ENCODE results near the gene SELENOP. TPM values are rescaled to one million over a fixed set of nuclear protein-coding genes. Genes with fewer than 3 reads are reported as not detected.

Gene SELENOP
- total and polyA plus RNA-seq, 2 of the 13 experiments (the other 11 are each of a cell fraction or from before 2014, with no cell fraction given): 1,895 to 2,083 TPM

DNA sequence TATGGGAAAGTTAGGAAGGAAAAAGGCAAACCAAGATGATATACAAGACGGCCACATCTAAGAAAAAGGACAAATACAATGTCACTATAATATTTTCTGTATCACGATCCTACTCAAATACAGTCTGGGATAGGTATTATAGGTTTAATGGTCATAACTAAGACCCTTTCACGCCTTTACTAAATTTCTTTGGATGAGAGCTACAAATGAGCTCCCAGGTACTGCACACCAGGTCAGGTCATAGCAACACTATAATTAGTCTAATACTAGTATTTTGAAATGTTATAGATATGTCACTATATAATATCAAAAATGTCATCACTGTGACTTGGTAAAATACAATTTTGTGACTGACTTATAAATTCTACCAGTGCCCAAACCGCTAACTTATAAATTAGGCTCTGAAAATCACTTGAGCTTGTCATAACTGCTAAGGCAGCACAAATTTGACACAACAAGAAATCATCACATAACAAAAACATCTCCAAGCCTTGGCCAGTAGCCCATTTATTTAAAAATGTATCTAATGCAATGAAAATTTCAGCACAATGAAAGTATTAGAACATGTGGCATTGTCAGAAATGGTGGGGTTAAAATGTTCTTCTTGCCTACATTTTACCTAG is 6.9 kb downstream of the SELENOP start (continued):
- TF ChIP-seq RNF2 (conservative IDR thresholded peaks at IDR 0.05; ENCODE audit: low read depth) (no peak), ZNF230 (CRISPR knock-in tag; IDR thresholded peaks at IDR 0.05) (no peak), ZBTB1 (CRISPR knock-in tag; IDR thresholded peaks at IDR 0.05; ENCODE audit: borderline replicate concordance) (no peak), PAF1 (CRISPR knock-in tag; IDR thresholded peaks at IDR 0.05) (peak; percentile 71)
- TF ChIP-seq, protein P1, sequence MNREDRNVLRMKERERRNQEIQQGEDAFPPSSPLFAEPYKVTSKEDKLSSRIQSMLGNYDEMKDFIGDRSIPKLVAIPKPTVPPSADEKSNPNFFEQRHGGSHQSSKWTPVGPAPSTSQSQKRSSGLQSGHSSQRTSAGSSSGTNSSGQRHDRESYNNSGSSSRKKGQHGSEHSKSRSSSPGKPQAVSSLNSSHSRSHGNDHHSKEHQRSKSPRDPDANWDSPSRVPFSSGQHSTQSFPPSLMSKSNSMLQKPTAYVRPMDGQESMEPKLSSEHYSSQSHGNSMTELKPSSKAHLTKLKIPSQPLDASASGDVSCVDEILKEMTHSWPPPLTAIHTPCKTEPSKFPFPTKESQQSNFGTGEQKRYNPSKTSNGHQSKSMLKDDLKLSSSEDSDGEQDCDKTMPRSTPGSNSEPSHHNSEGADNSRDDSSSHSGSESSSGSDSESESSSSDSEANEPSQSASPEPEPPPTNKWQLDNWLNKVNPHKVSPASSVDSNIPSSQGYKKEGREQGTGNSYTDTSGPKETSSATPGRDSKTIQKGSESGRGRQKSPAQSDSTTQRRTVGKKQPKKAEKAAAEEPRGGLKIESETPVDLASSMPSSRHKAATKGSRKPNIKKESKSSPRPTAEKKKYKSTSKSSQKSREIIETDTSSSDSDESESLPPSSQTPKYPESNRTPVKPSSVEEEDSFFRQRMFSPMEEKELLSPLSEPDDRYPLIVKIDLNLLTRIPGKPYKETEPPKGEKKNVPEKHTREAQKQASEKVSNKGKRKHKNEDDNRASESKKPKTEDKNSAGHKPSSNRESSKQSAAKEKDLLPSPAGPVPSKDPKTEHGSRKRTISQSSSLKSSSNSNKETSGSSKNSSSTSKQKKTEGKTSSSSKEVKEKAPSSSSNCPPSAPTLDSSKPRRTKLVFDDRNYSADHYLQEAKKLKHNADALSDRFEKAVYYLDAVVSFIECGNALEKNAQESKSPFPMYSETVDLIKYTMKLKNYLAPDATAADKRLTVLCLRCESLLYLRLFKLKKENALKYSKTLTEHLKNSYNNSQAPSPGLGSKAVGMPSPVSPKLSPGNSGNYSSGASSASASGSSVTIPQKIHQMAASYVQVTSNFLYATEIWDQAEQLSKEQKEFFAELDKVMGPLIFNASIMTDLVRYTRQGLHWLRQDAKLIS (CRISPR knock-in tag; IDR thresholded peaks at IDR 0.05): 0 out of 2 replicates have a peak, but pooled peaks have one; percentile 72

DNA sequence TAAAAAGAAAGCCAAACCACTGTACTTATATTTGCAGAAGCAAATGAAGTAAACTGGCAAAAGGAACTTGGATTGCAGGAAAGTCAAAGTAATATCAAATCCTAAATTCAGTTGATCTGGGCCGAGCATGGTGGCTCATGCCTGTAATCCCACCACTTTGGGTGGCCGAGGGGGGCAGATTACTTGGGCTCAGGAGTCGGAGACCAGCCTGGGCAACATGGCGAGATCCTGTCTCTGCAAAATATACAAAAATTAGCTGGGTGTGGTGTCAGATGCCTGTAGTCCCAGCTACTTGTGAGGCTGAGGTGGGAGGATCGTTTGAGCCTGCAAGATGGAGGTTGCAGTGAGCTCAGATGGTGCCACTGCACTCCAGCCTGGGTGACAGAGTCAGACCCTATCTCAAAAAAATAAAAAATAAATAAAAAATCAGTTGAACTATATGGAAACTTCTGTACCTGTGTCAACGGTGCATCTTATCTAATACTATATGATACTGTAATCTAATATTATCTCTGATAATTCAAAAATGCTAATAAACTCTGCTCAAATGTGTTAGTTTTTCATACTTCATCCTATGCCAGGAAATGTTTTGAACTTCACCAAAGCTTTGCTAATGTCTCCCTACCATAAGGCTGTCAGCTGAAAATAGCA is 10.1 kb downstream of the SELENOP start:
- ATAC-seq (no peak), FAIRE-seq (no peak), DNase-seq (ENCODE audit: low spot score) (no peak)
- Histone ChIP-seq H3K27me3 (ENCODE audit: control insufficient read depth in 1 of 2, insufficient read depth in 2 of 2, low read length in 2 of 2) (no peaks in the 10 kb centered on the region), H3K4me3 (replicated peaks in 1 of 3; ENCODE audit: insufficient read depth in 1 of 3, low read depth in 2 of 3, low read length in 3 of 3) (no peak overlapping the region), H3K9me3 (ENCODE audit: low read length) (no peaks in the 10 kb centered on the region), H2AFZ (ENCODE audit: low read length) (no peak overlapping the region), H3K4me2 (ENCODE audit: low read depth, low read length) (no peak overlapping the region), H3K9ac (ENCODE audit: insufficient read depth, low read depth, low read length) (no peak overlapping the region), H3K36me3 (replicated peaks in 1 of 2; ENCODE audit: control insufficient read depth in 1 of 2, insufficient read depth in 2 of 2, low read length in 2 of 2) (peaks cover 5 to 45% of the 10 kb centered on the region in 2 experiments), H3K4me1 (ENCODE audit: insufficient read depth, low read length) (peaks cover 14% of the 10 kb centered on the region), H4K20me1 (ENCODE audit: insufficient read depth, low read length) (peaks cover 84% of the 10 kb centered on the region), H3K79me2 (ENCODE audit: insufficient read depth, low read length) (peaks cover 11% of the 10 kb centered on the region), H3K27ac (ENCODE audit: extremely low read length, insufficient read depth, low read length) (peak overlapping the region; percentile 3)
- CTCF ChIA-PET (ENCODE audit: low intra/inter-chr PET ratio, low total read pairs): no interaction called here
- intact Hi-C loops (cut with micrococcal nuclease; ENCODE audit: unreplicated experiment) (no loop called here), in situ Hi-C loops (cut with HindIII; ENCODE audit: extremely low pct_ligation_motif_present, low pct_unique_long_range_greater_than_20kb) (loop anchor here (10.0 to 25.0 kb wide), 2 partner anchors 83 to 211 kb away; no protein-coding TSS in a partner anchor)
- no TSS peak for BruUV-seq (replicated peaks)
- WGBS (ENCODE audit: low lambda C conversion rate): 91% methylated on average over 4 of the region's 6 CpGs
- POLR2A ChIA-PET: interaction anchor here (0.8 to 5.1 kb wide), 7 partner anchors 8 to 88 kb away, joined by 3 to 36 read pairs (median 8); partner anchors contain the start of gene SELENOP
- TF ChIP-seq, protein P2, sequence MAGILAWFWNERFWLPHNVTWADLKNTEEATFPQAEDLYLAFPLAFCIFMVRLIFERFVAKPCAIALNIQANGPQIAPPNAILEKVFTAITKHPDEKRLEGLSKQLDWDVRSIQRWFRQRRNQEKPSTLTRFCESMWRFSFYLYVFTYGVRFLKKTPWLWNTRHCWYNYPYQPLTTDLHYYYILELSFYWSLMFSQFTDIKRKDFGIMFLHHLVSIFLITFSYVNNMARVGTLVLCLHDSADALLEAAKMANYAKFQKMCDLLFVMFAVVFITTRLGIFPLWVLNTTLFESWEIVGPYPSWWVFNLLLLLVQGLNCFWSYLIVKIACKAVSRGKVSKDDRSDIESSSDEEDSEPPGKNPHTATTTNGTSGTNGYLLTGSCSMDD (CRISPR knock-in tag; IDR thresholded peaks at IDR 0.05): no peak
- peak; percentile 57 for TF ChIP-seq AGO2 (optimal IDR thresholded peaks at IDR 0.05; ENCODE audit: low read depth, low read length)
- TF ChIP-seq, protein P3, sequence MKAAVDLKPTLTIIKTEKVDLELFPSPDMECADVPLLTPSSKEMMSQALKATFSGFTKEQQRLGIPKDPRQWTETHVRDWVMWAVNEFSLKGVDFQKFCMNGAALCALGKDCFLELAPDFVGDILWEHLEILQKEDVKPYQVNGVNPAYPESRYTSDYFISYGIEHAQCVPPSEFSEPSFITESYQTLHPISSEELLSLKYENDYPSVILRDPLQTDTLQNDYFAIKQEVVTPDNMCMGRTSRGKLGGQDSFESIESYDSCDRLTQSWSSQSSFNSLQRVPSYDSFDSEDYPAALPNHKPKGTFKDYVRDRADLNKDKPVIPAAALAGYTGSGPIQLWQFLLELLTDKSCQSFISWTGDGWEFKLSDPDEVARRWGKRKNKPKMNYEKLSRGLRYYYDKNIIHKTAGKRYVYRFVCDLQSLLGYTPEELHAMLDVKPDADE (CRISPR knock-in tag; IDR thresholded peaks at IDR 0.05): 0 out of 2 replicates have a peak, but pooled peaks have one; percentile 13
- TF ChIP-seq PAF1 (CRISPR knock-in tag; IDR thresholded peaks at IDR 0.05): peak; percentile 42; the same call in 1 of the 2 replicates
- TF ChIP-seq, protein P4, sequence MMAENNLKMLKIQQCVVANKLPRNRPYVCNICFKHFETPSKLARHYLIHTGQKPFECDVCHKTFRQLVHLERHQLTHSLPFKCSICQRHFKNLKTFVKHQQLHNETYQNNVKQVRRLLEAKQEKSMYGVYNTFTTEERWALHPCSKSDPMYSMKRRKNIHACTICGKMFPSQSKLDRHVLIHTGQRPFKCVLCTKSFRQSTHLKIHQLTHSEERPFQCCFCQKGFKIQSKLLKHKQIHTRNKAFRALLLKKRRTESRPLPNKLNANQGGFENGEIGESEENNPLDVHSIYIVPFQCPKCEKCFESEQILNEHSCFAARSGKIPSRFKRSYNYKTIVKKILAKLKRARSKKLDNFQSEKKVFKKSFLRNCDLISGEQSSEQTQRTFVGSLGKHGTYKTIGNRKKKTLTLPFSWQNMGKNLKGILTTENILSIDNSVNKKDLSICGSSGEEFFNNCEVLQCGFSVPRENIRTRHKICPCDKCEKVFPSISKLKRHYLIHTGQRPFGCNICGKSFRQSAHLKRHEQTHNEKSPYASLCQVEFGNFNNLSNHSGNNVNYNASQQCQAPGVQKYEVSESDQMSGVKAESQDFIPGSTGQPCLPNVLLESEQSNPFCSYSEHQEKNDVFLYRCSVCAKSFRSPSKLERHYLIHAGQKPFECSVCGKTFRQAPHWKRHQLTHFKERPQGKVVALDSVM (CRISPR knock-in tag; IDR thresholded peaks at IDR 0.05): peak; percentile 35; the same call in 1 of the 2 replicates
- TF ChIP-seq, protein P5, sequence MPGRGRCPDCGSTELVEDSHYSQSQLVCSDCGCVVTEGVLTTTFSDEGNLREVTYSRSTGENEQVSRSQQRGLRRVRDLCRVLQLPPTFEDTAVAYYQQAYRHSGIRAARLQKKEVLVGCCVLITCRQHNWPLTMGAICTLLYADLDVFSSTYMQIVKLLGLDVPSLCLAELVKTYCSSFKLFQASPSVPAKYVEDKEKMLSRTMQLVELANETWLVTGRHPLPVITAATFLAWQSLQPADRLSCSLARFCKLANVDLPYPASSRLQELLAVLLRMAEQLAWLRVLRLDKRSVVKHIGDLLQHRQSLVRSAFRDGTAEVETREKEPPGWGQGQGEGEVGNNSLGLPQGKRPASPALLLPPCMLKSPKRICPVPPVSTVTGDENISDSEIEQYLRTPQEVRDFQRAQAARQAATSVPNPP (CRISPR knock-in tag; IDR thresholded peaks at IDR 0.05): no peak
- TF ChIP-seq NR2F2 (IDR thresholded peaks at IDR 0.05; ENCODE audit: borderline replicate concordance, low read depth): 0 out of 2 replicates have a peak, but pooled peaks have one; percentile 1
